Karpas-422 (cell line): ENCODE data around the gene GIT1. TPM values are rescaled to one million over a fixed set of nuclear protein-coding genes. Genes with fewer than 3 reads are reported as not detected.

Experiments
- DNase-seq: peaks from one replicate; pipeline ENCODE4 v3.0.0-alpha.2; 2015
- H2AFZ ChIP-seq: fragments of 200-600 bp; sonication (generic); 2 replicates; pipeline ENCODE4 v1.6.1; 2014; ENCODE audit warnings: antibody characterized with exemption, low read length, mixed read lengths
- H3K27ac ChIP-seq: fragments of 200-600 bp; sonication (generic); 2 replicates; pipeline ENCODE4 v1.5.1; 2014; ENCODE audit warnings: mild to moderate bottlenecking, low read length, moderate library complexity
- H3K27me3 ChIP-seq: fragments of 200-600 bp; sonication (generic); 2 replicates; pipeline ENCODE4 v1.6.1; 2014; ENCODE audit warnings: low read length, mixed read lengths
- H3K36me3 ChIP-seq: fragments of 200-600 bp; sonication (generic); 2 replicates; pipeline ENCODE4 v1.6.1; 2014; ENCODE audit warnings: low read length, mixed read lengths; ENCODE audit not compliant: insufficient read depth
- H3K4me1 ChIP-seq: fragments of 200-600 bp; sonication (generic); 2 replicates; pipeline ENCODE4 v1.6.1; 2014; ENCODE audit warnings: mild to moderate bottlenecking, low read length, mixed read lengths
- H3K4me2 ChIP-seq: fragments of 200-600 bp; sonication (generic); 2 replicates; pipeline ENCODE4 v1.6.1; 2014; ENCODE audit warnings: low read length, low read depth, mild to moderate bottlenecking; ENCODE audit not compliant: poor library complexity, severe bottlenecking
- H3K4me3 ChIP-seq: fragments of 200-600 bp; sonication (generic); 2 replicates; pipeline ENCODE4 v1.5.1; 2014; ENCODE audit warnings: mild to moderate bottlenecking, antibody characterized with exemption, low read length, mixed read lengths
- H3K79me2 ChIP-seq: fragments of 200-600 bp; sonication (generic); 2 replicates; pipeline ENCODE4 v1.6.1; 2014; ENCODE audit warnings: mild to moderate bottlenecking, low read length, mixed read lengths
- H3K9ac ChIP-seq: fragments of 200-600 bp; sonication (generic); 2 replicates; pipeline ENCODE4 v1.6.0; 2014; ENCODE audit warnings: low read length
- H3K9me2 ChIP-seq: fragments of 200-600 bp; sonication (generic), shearing (Covaris generic); replicated peaks from 2 replicates; pipeline ENCODE4 v1.6.0; 2014; ENCODE audit warnings: mild to moderate bottlenecking, low read length, moderate library complexity; ENCODE audit not compliant: insufficient read depth
- H3K9me3 ChIP-seq: fragments of 300-700, 200-600 bp; sonication (generic); 2 replicates; pipeline ENCODE4 v1.6.1; 2014; ENCODE audit warnings: low read length, mixed read lengths
- H4K20me1 ChIP-seq: fragments of 200-600 bp; sonication (generic); 2 replicates; pipeline ENCODE4 v1.6.1; 2014; ENCODE audit warnings: mild to moderate bottlenecking, antibody characterized with exemption, low read length, low read depth; ENCODE audit not compliant: insufficient read depth
- total RNA-seq: library from RNA; depleted of rRNA; stranded (reverse); fragments of >200 nt; shearing (Covaris generic); gene quantifications from 2 replicates; pipeline ENCODE4 v1.2.3, GENCODE V29; 2014; ENCODE audit warnings: low replicate concordance

GIT1 gene
- total RNA-seq, 1 experiment from 2014 or later, result 58.7 TPM

DNA sequence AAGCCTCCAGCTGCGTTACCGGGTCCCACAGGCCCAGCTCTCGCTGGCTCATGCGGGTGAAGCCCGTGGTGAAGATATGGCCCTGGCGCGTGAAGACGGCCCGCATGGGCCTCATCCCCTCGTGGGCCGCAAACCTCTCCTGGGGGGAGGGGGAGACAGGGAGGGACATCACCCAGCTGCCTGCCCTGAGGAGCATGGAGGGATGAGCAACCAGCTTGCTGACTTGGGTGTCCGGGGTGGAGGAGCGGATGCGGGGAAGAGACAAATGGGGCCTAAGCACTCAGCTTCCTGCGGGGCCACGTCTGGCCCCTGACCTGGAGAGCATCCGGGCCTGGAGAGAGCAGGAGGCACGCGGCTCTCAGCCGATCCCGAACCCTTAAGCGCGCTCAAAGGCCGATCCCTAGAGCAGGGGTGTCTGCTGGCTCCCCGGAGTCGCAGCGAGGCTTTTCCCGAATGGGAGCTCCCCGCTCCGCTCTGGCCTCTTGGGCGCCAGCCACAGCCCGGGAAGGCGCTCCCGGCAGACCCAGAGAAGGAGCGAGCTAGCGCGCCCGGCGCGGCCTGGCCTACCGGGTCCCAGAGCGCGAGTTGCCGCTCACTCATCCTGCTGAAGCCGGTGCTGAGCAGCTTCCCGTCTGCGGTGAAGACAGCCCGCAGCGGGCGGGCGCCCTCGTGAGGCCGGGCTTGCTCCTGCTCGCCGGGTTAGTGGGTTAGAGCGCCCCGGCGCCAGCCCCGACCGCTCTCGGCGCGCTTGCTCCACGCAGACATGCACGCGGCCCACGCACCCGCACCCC lies 28.2 kb upstream of the GIT1 start:
- Histone ChIP-seq H3K27me3 (no peaks in the 10 kb centered on the region), H3K36me3 (no peaks in the 10 kb centered on the region), H3K9ac (peak overlapping the region; percentile 79), H3K9me3 (no peaks in the 10 kb centered on the region), H3K9me2 (no peaks in the 10 kb centered on the region), H3K4me1 (peaks cover 33% of the 10 kb centered on the region), H3K79me2 (no peaks in the 10 kb centered on the region), H4K20me1 (peaks cover 11% of the 10 kb centered on the region; the same call in 1 of the 2 replicates), H3K4me2 (peak overlapping the region; percentile 97), H2AFZ (peak overlapping the region; percentile 65; the same call in 1 of the 2 replicates), H3K4me3 (peak overlapping the region; percentile 77), H3K27ac (peak overlapping the region; percentile 58)
- peak; percentile 95 for DNase-seq

DNA sequence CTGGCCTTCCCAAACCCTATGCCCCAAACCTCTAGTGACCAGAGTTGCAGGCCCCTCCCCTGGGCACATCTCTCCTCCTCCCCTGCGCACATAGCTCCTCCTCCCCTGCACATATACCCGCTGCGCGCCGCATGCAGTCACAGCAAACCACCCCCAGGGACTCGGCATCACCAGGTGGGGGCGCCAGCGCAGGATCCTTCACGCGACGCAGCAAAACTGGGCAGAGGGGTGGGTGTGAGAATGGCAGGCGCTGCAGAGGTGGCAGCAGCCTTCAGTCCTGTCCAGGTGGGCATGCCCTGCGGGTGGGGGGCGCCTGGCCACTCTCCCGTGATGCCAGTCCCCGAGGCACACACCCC lies 27.7 kb upstream of the GIT1 start:
- H3K9ac ChIP-seq, result peak overlapping the region; percentile 79
- peak overlapping the region; percentile 77 for H3K4me3 ChIP-seq
- H3K36me3 ChIP-seq, result no peaks in the 10 kb centered on the region
- peak overlapping the region; percentile 58 for H3K27ac ChIP-seq
- H2AFZ ChIP-seq, result peak overlapping the region; percentile 65; the same call in 1 of the 2 replicates
- peaks cover 11% of the 10 kb centered on the region; the same call in 1 of the 2 replicates for H4K20me1 ChIP-seq
- H3K9me3 ChIP-seq, result no peaks in the 10 kb centered on the region
- H3K4me1 ChIP-seq, result peaks cover 33% of the 10 kb centered on the region
- no peaks in the 10 kb centered on the region for H3K79me2 ChIP-seq
- H3K27me3 ChIP-seq, result no peaks in the 10 kb centered on the region
- DNase-seq, result peak; percentile 98
- peak overlapping the region; percentile 97 for H3K4me2 ChIP-seq
- H3K9me2 ChIP-seq, result no peaks in the 10 kb centered on the region

- Histone ChIP-seq H3K9me3 (no peaks in the 10 kb centered on the region), H3K9ac (no peak overlapping the region), H3K79me2 (no peaks in the 10 kb centered on the region), H2AFZ (no peak overlapping the region), H4K20me1 (peaks cover 11% of the 10 kb centered on the region; the same call in 1 of the 2 replicates), H3K27ac (no peak overlapping the region), H3K4me2 (peak overlapping the region; percentile 97), H3K9me2 (no peaks in the 10 kb centered on the region), H3K36me3 (no peaks in the 10 kb centered on the region), H3K4me3 (peak overlapping the region; percentile 77; the same call in 1 of the 2 replicates), H3K27me3 (no peaks in the 10 kb centered on the region), H3K4me1 (peaks cover 33% of the 10 kb centered on the region)
- no peak for DNase-seq
Measured at GRCh38 chr17:29616300-29617048, 27.0 kb upstream of the GIT1 start.

- Histone ChIP-seq H3K9me3 (no peaks in the 10 kb centered on the region), H3K9me2 (no peaks in the 10 kb centered on the region), H3K27me3 (no peaks in the 10 kb centered on the region), H3K79me2 (no peaks in the 10 kb centered on the region), H3K9ac (peak overlapping the region; percentile 41), H3K36me3 (no peaks in the 10 kb centered on the region), H3K4me1 (peaks cover 33% of the 10 kb centered on the region), H3K4me3 (peak overlapping the region; percentile 48), H3K4me2 (peak overlapping the region; percentile 56), H4K20me1 (peaks cover 11% of the 10 kb centered on the region; the same call in 1 of the 2 replicates), H3K27ac (no peak overlapping the region), H2AFZ (no peak overlapping the region)
- peak; percentile 94 for DNase-seq
Measured at GRCh38 chr17:29615492-29616299, 26.2 kb upstream of the GIT1 start.

GRCh38 chr17:29615048-29615385 lies 25.6 kb upstream of the GIT1 start:
- H3K4me3 ChIP-seq, result peak overlapping the region; percentile 39; the same call in 1 of the 2 replicates
- H2AFZ ChIP-seq, result no peak overlapping the region
- no peaks in the 10 kb centered on the region for H3K79me2 ChIP-seq
- no peaks in the 10 kb centered on the region for H3K9me2 ChIP-seq
- H4K20me1 ChIP-seq, result peaks cover 11% of the 10 kb centered on the region; the same call in 1 of the 2 replicates
- H3K4me1 ChIP-seq, result peaks cover 33% of the 10 kb centered on the region
- DNase-seq, result peak; percentile 59
- peak overlapping the region; percentile 34 for H3K9ac ChIP-seq
- peak overlapping the region; percentile 56 for H3K4me2 ChIP-seq
- H3K27ac ChIP-seq, result no peak overlapping the region
- H3K36me3 ChIP-seq, result no peaks in the 10 kb centered on the region
- no peaks in the 10 kb centered on the region for H3K27me3 ChIP-seq
- H3K9me3 ChIP-seq, result no peaks in the 10 kb centered on the region

DNA sequence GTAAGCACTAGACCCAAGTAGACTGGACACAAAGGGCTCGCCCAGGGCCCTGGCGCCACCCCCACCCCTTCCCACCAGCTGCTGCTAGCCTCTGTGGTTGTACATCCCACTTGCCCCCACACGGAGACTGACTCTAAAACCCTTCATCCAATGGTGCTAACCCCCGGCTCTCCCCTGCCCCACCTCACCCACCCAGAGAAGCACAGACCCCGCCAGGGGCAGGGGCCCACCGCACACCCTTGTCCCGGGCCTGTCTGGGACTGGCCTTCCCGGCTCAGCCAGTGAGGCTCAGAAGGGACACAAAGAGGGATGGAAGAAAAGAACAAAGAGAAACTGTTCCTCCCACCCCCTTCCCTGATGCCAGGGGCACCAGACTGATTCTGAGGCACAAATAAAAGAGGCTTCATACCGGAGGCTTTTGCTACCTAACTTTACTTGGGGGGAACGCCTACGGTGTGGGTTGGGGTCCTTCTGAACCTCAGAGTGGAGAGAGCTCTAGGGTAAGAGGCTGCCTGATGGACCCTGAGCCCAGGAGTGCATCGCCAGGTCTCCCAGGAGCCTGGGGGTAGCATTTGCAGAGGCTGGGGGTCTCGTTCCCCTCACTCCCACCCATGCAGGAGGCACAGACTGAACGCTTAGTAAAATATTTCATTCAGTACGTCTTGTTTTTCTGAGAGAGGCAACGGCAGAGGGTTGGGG lies 25.1 kb upstream of the GIT1 start:
- peaks cover 33% of the 10 kb centered on the region for H3K4me1 ChIP-seq
- H3K79me2 ChIP-seq, result no peaks in the 10 kb centered on the region
- H4K20me1 ChIP-seq, result peaks cover 11% of the 10 kb centered on the region; the same call in 1 of the 2 replicates
- no peaks in the 10 kb centered on the region for H3K27me3 ChIP-seq
- H3K4me3 ChIP-seq, result no peak overlapping the region
- DNase-seq, result no peak
- H3K9ac ChIP-seq, result no peak overlapping the region
- no peaks in the 10 kb centered on the region for H3K36me3 ChIP-seq
- no peak overlapping the region for H2AFZ ChIP-seq
- no peak overlapping the region for H3K27ac ChIP-seq
- H3K4me2 ChIP-seq, result peak overlapping the region; percentile 56
- no peaks in the 10 kb centered on the region for H3K9me3 ChIP-seq
- H3K9me2 ChIP-seq, result no peaks in the 10 kb centered on the region

GRCh38 chr17:29613856-29614255 lies 24.4 kb upstream of the GIT1 start:
- Histone ChIP-seq H3K4me3 (no peak overlapping the region), H3K4me2 (no peak overlapping the region), H3K27ac (no peak overlapping the region), H3K4me1 (peaks cover 33% of the 10 kb centered on the region), H4K20me1 (peaks cover 11% of the 10 kb centered on the region; the same call in 1 of the 2 replicates), H3K9ac (no peak overlapping the region), H2AFZ (no peak overlapping the region), H3K9me2 (no peaks in the 10 kb centered on the region), H3K79me2 (no peaks in the 10 kb centered on the region), H3K36me3 (no peaks in the 10 kb centered on the region), H3K9me3 (no peaks in the 10 kb centered on the region), H3K27me3 (no peaks in the 10 kb centered on the region)
- DNase-seq, result no peak
